ENCODE measurements around the gene LRPAP1.

DNA sequence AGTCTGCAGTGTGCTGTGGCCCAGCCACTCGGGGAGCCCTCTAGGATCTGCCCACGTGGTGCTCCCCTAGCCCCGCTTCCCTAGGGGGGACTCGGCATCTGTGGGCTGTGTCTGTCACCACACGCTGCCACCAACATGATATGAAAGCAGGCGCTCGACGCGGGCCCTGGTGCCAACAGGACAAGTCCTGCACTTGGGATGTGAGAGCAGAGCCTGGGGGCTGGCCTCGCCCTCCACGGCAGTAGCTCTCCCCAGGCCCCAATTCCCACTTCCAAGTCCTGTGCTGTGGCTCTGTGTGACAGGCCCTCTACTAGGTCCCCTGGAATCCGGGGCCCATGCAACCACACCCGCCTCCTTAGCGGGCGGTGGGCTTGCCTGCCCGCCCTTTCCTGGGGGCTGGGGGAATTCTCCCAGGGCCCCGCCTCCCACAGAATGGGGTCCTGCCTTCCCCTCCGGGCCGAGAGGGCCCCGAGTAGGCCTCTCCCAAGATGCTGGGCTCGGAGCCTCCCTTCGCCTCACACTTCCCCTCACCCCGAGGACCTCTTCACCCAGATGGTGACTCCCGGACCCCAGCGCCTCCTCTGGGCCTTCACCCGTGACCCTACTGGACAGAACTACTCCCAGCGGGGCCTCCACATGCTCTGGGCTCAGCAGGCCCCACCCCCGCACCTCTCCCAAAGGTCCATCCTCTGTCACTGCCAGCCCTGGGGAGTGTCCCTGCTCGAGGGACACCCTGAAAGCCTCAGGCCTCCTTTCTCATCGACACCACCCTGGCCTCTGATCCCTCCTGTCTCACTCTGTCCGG, 11.2 kb downstream of the LRPAP1 start:
- TF ChIP-seq, protein P1, sequence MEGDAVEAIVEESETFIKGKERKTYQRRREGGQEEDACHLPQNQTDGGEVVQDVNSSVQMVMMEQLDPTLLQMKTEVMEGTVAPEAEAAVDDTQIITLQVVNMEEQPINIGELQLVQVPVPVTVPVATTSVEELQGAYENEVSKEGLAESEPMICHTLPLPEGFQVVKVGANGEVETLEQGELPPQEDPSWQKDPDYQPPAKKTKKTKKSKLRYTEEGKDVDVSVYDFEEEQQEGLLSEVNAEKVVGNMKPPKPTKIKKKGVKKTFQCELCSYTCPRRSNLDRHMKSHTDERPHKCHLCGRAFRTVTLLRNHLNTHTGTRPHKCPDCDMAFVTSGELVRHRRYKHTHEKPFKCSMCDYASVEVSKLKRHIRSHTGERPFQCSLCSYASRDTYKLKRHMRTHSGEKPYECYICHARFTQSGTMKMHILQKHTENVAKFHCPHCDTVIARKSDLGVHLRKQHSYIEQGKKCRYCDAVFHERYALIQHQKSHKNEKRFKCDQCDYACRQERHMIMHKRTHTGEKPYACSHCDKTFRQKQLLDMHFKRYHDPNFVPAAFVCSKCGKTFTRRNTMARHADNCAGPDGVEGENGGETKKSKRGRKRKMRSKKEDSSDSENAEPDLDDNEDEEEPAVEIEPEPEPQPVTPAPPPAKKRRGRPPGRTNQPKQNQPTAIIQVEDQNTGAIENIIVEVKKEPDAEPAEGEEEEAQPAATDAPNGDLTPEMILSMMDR (IDR thresholded peaks at IDR 0.05; ENCODE audit: extremely low read depth in 1 of 2, insufficient read depth in 1 of 2, low read depth in 1 of 2, low read length in 2 of 2) = no peak
- TF ChIP-seq POLR2AphosphoS5 (IDR thresholded peaks at IDR 0.05; ENCODE audit: insufficient read depth, low read depth, low read length) (no peak), POLR2A (IDR thresholded peaks at IDR 0.05; ENCODE audit: low read depth, low read length) (no peak)
